Raji (cell line): ENCODE data around the gene KHDRBS1.

Experiments used
- POLR2A ChIP-seq: IDR thresholded peaks from 2 replicates; pipeline ENCODE4 v1.6.1; 2011; ENCODE audit warnings: low read depth, low read length, control low read depth; ENCODE audit not compliant: insufficient read depth

Gene KHDRBS1

DNA sequence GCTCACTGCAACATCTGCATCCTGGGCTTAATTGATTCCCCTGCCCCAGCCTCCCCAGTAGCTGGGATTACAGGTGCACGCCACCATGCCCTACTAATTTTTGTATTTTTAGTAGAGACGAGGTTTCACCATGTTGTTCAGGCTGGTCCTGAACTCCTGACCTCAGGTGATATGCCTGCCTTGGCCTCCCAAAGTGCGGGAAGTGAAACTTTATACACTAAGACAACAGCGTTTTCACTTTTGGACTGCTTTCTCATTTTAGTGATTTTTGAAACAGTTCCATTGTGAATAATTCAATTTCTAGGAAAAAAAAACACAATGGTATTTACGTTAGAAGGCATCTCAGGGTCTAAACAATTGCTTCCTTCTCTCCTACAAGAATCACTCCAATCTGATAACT lies 11.8 kb upstream of the KHDRBS1 start:
- no peak for TF ChIP-seq POLR2A

GRCh38 chr1:32005522-32005921 lies 8.1 kb upstream of the KHDRBS1 start:
- TF ChIP-seq POLR2A = no peak

- TF ChIP-seq POLR2A = no peak
Observed at GRCh38 chr1:32007591-32007940, 6.1 kb upstream of the KHDRBS1 start.

DNA sequence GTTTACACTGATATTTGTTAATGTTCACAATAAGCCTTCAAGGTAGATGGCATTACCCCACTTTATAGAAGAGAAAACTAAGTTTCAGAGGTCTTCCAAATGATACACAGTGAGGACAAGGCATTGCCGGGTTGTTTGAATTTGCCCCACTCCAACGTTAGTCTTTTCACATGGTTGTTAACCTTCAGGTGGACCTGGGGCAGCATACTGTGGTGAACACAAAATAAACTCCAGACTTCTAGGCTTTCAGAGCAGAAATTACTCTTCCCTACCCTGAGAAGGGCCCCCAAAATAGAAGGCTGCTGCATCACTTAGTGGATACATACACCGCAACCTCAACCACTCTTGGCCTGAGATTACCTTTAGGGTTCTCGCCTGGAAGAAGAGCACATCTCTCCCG lies 3.4 kb upstream of the KHDRBS1 start:
- no peak for TF ChIP-seq POLR2A

- no peak for TF ChIP-seq POLR2A
Observed at GRCh38 chr1:32012709-32013385, 821 bp upstream of the KHDRBS1 start.

DNA sequence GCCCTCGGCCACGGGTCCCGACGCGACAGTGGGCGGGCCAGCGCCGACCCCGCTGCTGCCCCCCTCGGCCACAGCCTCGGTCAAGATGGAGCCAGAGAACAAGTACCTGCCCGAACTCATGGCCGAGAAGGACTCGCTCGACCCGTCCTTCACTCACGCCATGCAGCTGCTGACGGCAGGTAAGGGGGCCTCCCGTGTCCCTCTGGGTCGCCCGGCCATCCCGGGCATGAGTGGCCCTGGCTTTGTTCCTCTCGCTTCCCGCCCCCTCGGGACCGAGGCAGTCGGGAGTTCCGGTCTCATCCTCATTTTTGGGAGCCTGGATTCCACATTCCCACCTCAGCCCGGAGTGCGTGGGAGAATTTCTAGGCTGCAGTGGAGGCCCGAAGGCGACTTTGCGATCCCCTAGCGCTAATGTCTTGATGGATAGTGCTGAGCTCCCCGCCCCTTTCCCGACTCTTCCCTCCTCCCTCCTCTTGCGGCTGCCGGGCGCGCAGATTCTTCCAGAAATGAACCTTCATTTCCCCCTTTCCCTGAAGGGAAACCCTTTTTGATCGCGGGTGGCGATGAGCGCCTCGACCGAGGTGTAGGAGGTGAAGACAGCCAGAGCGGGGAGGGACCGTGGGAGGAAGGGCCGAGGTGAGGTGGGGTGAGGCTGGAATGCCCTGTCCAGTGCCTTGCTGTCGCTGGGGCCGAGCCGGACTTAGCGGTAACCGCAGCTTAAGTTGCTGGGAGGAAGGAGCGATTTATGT lies 705 bp downstream of the KHDRBS1 start:
- TF ChIP-seq POLR2A = no peak

GRCh38 chr1:32014948-32015273 lies 1.2 kb downstream of the KHDRBS1 start:
- no peak for TF ChIP-seq POLR2A

DNA sequence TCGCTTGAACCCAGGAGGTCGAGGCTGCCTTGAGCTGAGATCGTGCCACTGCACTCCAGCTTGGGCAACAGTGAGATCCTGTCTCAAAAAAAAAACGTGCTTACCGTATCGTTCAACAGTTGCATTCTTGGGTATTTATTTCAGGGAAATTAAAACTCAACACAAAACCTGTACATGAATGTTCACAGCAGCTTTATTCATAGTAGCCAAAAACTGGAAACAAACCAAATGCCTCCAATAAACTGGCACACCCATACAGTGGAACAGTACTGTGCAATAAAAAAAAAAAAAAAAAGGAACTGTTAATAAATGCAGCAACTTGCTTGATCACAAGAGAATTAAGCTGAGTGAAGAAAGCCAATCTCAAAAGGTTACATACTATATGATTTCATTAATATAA lies 6.7 kb downstream of the KHDRBS1 start:
- no peak for TF ChIP-seq POLR2A

GRCh38 chr1:32023351-32023750 lies 9.7 kb downstream of the KHDRBS1 start:
- TF ChIP-seq POLR2A = no peak

- no peak for TF ChIP-seq POLR2A
Observed at GRCh38 chr1:32025515-32025914, 11.8 kb downstream of the KHDRBS1 start.

- no peak for TF ChIP-seq POLR2A
Observed at GRCh38 chr1:32028746-32029145, 15.1 kb downstream of the KHDRBS1 start.

DNA sequence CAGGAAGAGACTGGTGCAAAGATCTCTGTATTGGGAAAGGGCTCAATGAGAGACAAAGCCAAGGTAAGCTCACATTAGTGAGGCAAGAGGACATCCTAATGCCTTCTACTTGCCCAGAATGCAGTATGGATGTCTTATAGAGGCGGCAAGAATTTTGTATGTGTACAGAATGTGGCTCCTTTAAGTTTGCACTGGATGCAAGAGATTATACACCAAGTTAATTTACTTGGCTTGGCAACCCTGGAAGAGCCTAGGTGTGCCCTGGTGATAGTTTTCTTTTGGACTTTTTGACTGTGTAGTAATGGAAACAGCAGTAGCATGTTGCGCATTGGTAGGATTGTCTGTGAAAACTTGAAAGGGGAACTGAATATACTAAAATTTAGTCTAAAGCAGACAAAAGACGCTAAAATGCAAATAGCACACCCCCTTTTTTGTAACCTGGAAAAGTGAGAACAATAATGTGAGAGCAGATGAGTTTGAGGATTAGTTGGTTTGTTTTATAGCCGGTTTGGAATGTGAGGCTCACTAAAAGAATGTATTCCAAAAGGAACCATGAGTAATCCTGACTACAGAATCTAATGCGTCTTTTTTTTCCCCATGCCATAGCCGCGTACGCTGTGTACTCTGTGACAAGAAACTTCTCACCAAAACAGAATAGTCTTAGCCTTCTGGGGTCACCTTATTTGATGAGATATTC lies 18.1 kb downstream of the KHDRBS1 start:
- no peak for TF ChIP-seq POLR2A

- no peak for TF ChIP-seq POLR2A
Observed at GRCh38 chr1:32032275-32032615, 18.6 kb downstream of the KHDRBS1 start.

DNA sequence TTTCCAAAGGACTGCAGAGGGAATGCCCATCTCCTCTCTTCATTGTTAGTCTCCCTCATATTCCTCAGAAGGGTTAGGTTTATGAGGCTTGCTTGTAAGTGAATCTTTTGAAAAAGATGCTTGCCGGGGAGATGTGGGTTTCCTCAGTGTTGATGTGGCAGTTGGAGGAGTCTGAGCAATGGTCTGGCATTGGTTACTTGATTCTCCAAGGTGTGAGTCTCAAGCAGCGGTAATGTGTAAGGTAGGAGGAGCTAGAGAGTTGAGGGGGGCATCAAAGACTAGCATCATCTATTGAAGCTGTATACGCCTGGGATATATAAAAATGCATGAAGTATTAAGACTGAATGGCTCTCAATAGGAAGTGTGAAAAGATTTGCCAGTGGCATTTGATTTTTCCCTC lies 21.5 kb downstream of the KHDRBS1 start:
- TF ChIP-seq POLR2A = no peak

DNA sequence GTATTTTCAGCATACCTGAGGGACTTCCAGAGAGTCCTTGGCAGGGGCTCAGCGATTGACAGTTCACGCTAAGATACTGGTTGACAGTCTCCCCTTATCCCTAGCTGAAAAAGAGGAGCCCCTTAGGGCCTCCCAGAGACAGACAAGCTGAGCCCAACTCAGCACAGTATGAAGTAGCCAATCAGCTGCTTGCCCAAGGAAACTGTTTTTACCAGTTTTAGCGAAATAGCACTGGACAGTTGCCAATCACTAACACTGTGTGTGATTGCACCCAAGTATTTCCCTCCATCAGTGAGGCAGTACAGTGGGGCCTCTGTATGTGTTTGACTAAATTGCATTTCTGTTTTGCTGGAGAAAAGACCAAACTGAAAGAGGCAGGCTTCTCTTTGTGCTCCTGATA lies 27.0 kb downstream of the KHDRBS1 start:
- TF ChIP-seq POLR2A = no peak

DNA sequence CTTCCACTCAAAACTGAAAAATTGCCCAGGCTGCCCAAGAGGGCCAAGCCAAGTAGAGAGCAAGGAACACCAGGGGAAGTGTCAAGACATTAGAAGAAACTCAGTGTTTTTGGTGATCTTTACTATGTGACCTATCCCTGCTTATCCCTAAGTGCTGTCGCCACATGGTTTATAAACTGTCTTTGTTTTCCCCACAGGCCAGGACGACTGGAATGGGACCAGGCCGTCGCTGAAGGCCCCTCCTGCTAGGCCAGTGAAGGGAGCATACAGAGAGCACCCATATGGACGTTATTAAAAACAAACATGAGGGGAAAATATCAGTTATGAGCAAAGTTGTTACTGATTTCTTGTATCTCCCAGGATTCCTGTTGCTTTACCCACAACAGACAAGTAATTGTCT lies 28.7 kb downstream of the KHDRBS1 start:
- TF ChIP-seq POLR2A = no peak
